Mesendoderm (in vitro differentiated cells): Measurements from ENCODE around the gene G2E3.
"Not testable (repeated sequence)": the region's sequence is repeated elsewhere in the genome, so short reads cannot be mapped to it uniquely, and the experiment has no call there.

ENCODE experiments used
- DNase-seq: peaks from one replicate; pipeline ENCODE4 v3.0.0; 2013
- H2AK5ac ChIP-seq: 2 replicates; pipeline ENCODE4 v1.6.1; 2013; ENCODE audit warnings: low read length, inconsistent platforms
- H2BK120ac ChIP-seq: 2 replicates; pipeline ENCODE4 v1.6.1; 2013; ENCODE audit warnings: low read depth, mild to moderate bottlenecking, low read length, moderate library complexity, mixed read lengths
- H2BK15ac ChIP-seq: replicated peaks from 2 replicates; pipeline ENCODE4 v1.6.1; 2013; ENCODE audit warnings: low read depth, mild to moderate bottlenecking, moderate library complexity
- H2BK5ac ChIP-seq: 2 replicates; pipeline ENCODE4 v1.6.1; 2013; ENCODE audit warnings: low read length, inconsistent platforms
- H3K18ac ChIP-seq: 2 replicates; pipeline ENCODE4 v1.6.1; 2013; ENCODE audit warnings: mild to moderate bottlenecking, low read length, mixed read lengths
- H3K23ac ChIP-seq: one replicate; pipeline ENCODE4 v1.6.1; 2013; ENCODE audit warnings: low read length
- H3K27ac ChIP-seq: 2 replicates; pipeline ENCODE4 v1.5.1; 2013; ENCODE audit warnings: low read depth, mild to moderate bottlenecking, inconsistent platforms, low read length, moderate library complexity
- H3K27me3 ChIP-seq: 2 replicates; pipeline ENCODE4 v1.6.1; 2013; ENCODE audit warnings: low read length, control low read depth, mild to moderate bottlenecking, inconsistent platforms; ENCODE audit not compliant: insufficient read depth, poor library complexity
- H3K36me3 ChIP-seq: 2 replicates; pipeline ENCODE4 v1.6.1; 2013; ENCODE audit warnings: low read length, inconsistent platforms; ENCODE audit not compliant: control insufficient read depth, insufficient read depth
- H3K4ac ChIP-seq: one replicate; pipeline ENCODE4 v1.6.1; 2013; ENCODE audit warnings: low read depth, mild to moderate bottlenecking, low read length, moderate library complexity
- H3K4me1 ChIP-seq: 2 replicates; pipeline ENCODE4 v1.6.1; 2013; ENCODE audit warnings: low read depth, low read length, inconsistent platforms; ENCODE audit not compliant: control insufficient read depth
- H3K4me2 ChIP-seq: 2 replicates; pipeline ENCODE4 v1.6.1; 2013; ENCODE audit warnings: low read length
- H3K4me3 ChIP-seq: 2 replicates; pipeline ENCODE4 v1.5.1; 2013; ENCODE audit warnings: mild to moderate bottlenecking, low read length
- H3K56ac ChIP-seq: one replicate; pipeline ENCODE4 v1.6.1; 2013; ENCODE audit warnings: low read length
- H3K79me1 ChIP-seq: 2 replicates; pipeline ENCODE4 v1.6.1; 2013; ENCODE audit warnings: low read length, inconsistent platforms
- H3K79me2 ChIP-seq: 2 replicates; pipeline ENCODE4 v1.6.1; 2013; ENCODE audit warnings: mild to moderate bottlenecking, low read length; ENCODE audit not compliant: control insufficient read depth, insufficient read depth
- H3K9ac ChIP-seq: 2 replicates; pipeline ENCODE4 v1.6.1; 2013; ENCODE audit warnings: low read length, inconsistent platforms
- H4K5ac ChIP-seq: one replicate; pipeline ENCODE4 v1.6.1; 2013; ENCODE audit warnings: low read length
- H4K8ac ChIP-seq: one replicate; pipeline ENCODE4 v1.6.1; 2013; ENCODE audit warnings: low read depth, mild to moderate bottlenecking, control low read depth, low read length, moderate library complexity
- WGBS: extraction: QIAGEN DNeasy Blood & Tissue Kit; methylation state at CpG from one replicate; pipeline ENCODE4 v1.1.7; 2013; ENCODE audit warnings: low lambda C conversion rate, missing lambda C conversion rate; ENCODE audit not compliant: insufficient coverage; ENCODE audit errors: extremely low coverage; 5-methylcytosine and 5-hydroxymethylcytosine counted together

Gene G2E3

DNA sequence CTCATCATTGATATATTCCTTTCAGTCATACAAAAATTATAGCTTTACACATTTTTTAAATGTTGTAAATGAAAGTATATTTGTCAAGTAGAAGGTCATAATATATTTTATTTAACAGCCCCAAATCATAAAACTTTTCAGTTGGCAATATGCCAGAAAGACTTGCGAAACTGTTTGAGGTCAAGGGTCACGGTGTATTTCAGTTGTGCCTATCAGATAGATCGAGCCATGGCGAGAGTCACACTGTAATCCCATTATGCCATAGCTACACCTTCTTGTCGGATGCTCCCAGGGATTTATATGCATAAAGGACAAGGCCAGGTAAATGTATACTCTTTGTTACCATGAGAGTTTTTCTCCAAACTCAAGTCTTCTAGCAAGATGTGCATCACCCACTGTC is 26.7 kb upstream of the G2E3 start:
- no peak overlapping the region for H3K27ac ChIP-seq
- H3K9ac ChIP-seq = no peak overlapping the region
- H4K8ac ChIP-seq = no peak overlapping the region
- no peaks in the 10 kb centered on the region for H3K36me3 ChIP-seq
- no peak overlapping the region for H4K5ac ChIP-seq
- DNase-seq = no peak
- no peak overlapping the region for H3K56ac ChIP-seq
- no peak overlapping the region for H3K23ac ChIP-seq
- H2BK15ac ChIP-seq = no peak overlapping the region
- no peaks in the 10 kb centered on the region for H3K79me1 ChIP-seq
- no peak overlapping the region for H2BK120ac ChIP-seq
- no peaks in the 10 kb centered on the region for H3K79me2 ChIP-seq
- no peak overlapping the region for H3K4ac ChIP-seq
- no peak overlapping the region for H3K4me3 ChIP-seq
- H2AK5ac ChIP-seq = no peak overlapping the region
- H2BK5ac ChIP-seq = no peak overlapping the region
- no peak overlapping the region for H3K18ac ChIP-seq
- H3K27me3 ChIP-seq = no peaks in the 10 kb centered on the region
- H3K4me2 ChIP-seq = no peak overlapping the region
- no peaks in the 10 kb centered on the region for H3K4me1 ChIP-seq
- no CpG with 5 or more reads among the region's 5 CpGs for WGBS

DNA sequence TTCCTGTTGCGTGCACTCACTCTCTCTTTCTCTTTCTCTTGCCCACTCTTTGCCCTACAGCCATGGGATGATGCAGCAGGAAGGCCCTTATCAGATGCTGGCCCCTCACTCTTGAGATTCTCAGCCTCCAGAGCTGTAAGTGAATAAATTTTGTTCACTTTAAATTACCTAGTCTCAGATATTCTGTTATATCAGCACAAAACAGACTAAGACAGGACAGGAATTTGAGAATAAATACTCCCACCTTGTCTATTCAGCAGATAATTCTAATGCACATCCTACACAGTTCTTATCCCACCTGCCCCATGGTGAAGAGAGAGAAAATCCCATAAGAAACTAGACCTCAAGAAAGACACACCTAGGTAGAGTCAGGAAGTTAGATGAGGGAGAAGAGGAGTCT is 25.8 kb upstream of the G2E3 start:
- no peak for DNase-seq
- H4K5ac ChIP-seq = no peak overlapping the region
- no peak overlapping the region for H3K27ac ChIP-seq
- no peak overlapping the region for H2BK120ac ChIP-seq
- no peak overlapping the region for H3K4me2 ChIP-seq
- no peak overlapping the region for H2AK5ac ChIP-seq
- H3K27me3 ChIP-seq = no peaks in the 10 kb centered on the region
- no peak overlapping the region for H3K23ac ChIP-seq
- H3K9ac ChIP-seq = no peak overlapping the region
- H3K36me3 ChIP-seq = no peaks in the 10 kb centered on the region
- no peaks in the 10 kb centered on the region for H3K79me1 ChIP-seq
- H2BK15ac ChIP-seq = no peak overlapping the region
- no peaks in the 10 kb centered on the region for H3K4me1 ChIP-seq
- no peak overlapping the region for H3K18ac ChIP-seq
- H3K4me3 ChIP-seq = no peak overlapping the region
- H3K79me2 ChIP-seq = no peaks in the 10 kb centered on the region
- no peak overlapping the region for H3K4ac ChIP-seq
- H2BK5ac ChIP-seq = no peak overlapping the region
- H4K8ac ChIP-seq = no peak overlapping the region
- no peak overlapping the region for H3K56ac ChIP-seq
- WGBS = no CpG with 5 or more reads among the region's 1 CpG

DNA sequence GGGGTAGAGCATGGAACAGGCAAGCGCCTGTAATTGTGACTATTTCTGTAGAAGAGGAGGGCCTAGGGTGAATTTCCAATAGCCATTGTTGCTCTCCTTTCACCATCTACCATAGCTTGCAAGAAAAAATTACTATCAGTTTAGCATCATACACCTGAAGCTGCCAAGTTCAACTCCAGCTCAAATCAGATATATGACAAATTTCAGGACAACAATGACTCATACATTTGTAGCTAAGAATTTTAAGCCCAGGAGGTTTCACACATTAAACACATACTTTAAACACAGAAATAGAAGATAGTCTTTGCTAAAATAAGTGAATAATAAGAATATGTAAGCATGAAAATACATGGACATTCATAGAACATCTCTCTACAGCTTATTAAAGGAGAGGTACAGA is 17.6 kb upstream of the G2E3 start:
- no peak overlapping the region for H4K8ac ChIP-seq

DNA sequence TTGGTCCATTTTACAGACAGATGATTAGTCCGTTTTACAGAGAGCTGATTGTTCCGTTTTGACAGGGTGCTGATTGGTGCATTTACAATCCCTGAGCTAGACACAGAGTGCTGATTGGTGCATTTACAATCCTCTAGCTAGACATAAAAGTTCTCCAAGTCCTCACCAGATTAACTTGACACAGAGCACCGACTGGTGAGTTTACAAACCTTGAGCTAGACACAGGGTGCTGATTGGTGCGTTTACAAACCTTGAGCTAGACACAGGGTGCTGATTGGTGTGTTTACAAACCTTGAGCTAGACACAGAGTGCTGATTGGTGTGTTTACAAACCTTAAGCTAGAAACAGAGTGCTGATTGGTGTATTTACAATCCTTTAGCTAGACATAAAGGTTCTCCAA is 12.2 kb upstream of the G2E3 start:
- H3K18ac ChIP-seq, H3K56ac ChIP-seq, H3K4me1 ChIP-seq, H4K8ac ChIP-seq, H3K9ac ChIP-seq, H2BK5ac ChIP-seq, H3K23ac ChIP-seq, H3K36me3 ChIP-seq, H3K4me3 ChIP-seq, DNase-seq, H4K5ac ChIP-seq, H2BK15ac ChIP-seq, H3K79me1 ChIP-seq, H3K27me3 ChIP-seq, H3K27ac ChIP-seq, H2BK120ac ChIP-seq, H3K4ac ChIP-seq, H3K79me2 ChIP-seq, H3K4me2 ChIP-seq, H2AK5ac ChIP-seq: not testable (repeated sequence)
- WGBS = no CpG with 5 or more reads among the region's 4 CpGs

More for the DNA sequence above, 17.6 kb upstream of the G2E3 start:
- no peak overlapping the region for H2BK15ac ChIP-seq
- H3K79me1 ChIP-seq = no peaks in the 10 kb centered on the region
- H3K4ac ChIP-seq = no peak overlapping the region
- no peak overlapping the region for H2BK120ac ChIP-seq
- H3K9ac ChIP-seq = no peak overlapping the region
- no peak overlapping the region for H2BK5ac ChIP-seq
- no peak overlapping the region for H3K4me2 ChIP-seq
- no peak overlapping the region for H3K4me3 ChIP-seq
- no peak overlapping the region for H3K27ac ChIP-seq
- no CpG with 5 or more reads among the region's 1 CpG for WGBS
- no peak overlapping the region for H3K18ac ChIP-seq
- no peaks in the 10 kb centered on the region for H3K79me2 ChIP-seq
- H2AK5ac ChIP-seq = no peak overlapping the region
- H3K4me1 ChIP-seq = no peaks in the 10 kb centered on the region
- DNase-seq = no peak
- H3K23ac ChIP-seq = no peak overlapping the region
- H3K27me3 ChIP-seq = no peaks in the 10 kb centered on the region
- H3K36me3 ChIP-seq = no peaks in the 10 kb centered on the region
- H4K5ac ChIP-seq = no peak overlapping the region
- no peak overlapping the region for H3K56ac ChIP-seq

DNA sequence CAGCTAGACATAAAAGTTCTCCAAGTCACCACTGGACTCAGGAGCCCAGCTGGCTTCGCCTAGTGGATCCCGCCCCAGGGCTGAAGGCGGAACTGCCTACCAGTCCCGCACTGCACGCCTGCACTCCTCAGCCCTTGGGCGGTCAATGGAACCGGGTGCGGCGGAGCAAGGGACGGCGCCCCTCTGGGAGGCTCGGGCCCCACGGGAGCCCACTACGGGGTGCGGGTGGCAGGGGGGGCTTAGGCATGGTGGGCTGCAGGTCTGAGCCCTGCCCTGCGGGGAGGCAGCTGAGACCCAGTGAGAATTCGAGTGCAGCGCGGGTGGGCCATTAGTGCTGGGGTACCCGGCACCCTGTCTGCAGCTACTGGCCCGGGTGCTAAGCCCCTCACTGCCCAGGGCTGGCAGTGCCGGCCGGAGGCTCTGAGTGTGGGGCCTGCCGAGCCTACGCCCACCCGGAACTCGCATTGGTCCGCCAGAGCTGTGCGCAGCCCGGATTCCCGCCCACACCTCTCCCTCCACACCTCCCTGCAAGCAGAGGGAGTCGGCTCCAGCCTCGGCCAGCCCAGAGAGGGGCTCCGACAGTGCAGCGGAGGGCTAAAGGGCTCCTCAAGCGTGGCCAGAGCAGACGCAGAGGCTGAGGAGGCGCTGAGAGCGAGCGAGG is 11.4 kb upstream of the G2E3 start:
- Histone ChIP-seq H3K27ac (no peak overlapping the region), H3K56ac (no peak overlapping the region), H4K5ac (no peak overlapping the region), H2BK120ac (no peak overlapping the region), H3K9ac (no peak overlapping the region), H3K79me1 (no peaks in the 10 kb centered on the region), H3K4me2 (no peak overlapping the region), H3K18ac (no peak overlapping the region), H3K27me3 (no peaks in the 10 kb centered on the region), H4K8ac (no peak overlapping the region), H3K23ac (no peak overlapping the region), H3K4me1 (no peaks in the 10 kb centered on the region), H2BK15ac (no peak overlapping the region), H3K36me3 (no peaks in the 10 kb centered on the region), H3K4ac (no peak overlapping the region), H2BK5ac (no peak overlapping the region), H3K4me3 (no peak overlapping the region), H3K79me2 (no peaks in the 10 kb centered on the region), H2AK5ac (no peak overlapping the region)
- DNase-seq = no peak
- WGBS = no CpG with 5 or more reads among the region's 40 CpGs

DNA sequence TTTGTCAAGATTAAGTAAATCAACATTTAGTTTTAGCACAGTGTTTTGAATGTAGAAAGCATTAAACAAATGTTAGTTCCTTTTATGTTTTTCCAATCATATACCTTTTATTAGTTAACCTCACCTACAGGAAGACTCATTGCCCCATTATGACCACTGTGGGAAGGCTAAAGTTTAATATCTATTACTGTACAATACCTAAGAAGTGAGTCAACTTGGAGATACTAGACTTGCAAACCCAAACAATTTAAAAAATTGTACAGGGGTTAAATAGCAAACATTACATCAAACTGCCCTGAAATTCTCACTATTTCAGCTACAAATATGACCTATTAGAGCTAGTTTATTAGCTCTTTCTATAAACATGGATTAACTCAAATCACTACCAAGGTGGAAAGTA is 8.6 kb upstream of the G2E3 start:
- Histone ChIP-seq H3K56ac (no peak overlapping the region), H3K27ac (no peak overlapping the region), H2BK120ac (no peak overlapping the region), H2BK15ac (no peak overlapping the region), H3K4ac (no peak overlapping the region), H3K79me2 (no peaks in the 10 kb centered on the region), H4K5ac (no peak overlapping the region), H3K4me2 (no peak overlapping the region), H2BK5ac (no peak overlapping the region), H3K18ac (no peak overlapping the region), H3K36me3 (no peaks in the 10 kb centered on the region), H3K4me3 (no peak overlapping the region), H3K9ac (no peak overlapping the region), H3K79me1 (no peaks in the 10 kb centered on the region), H2AK5ac (no peak overlapping the region), H3K4me1 (no peaks in the 10 kb centered on the region), H3K23ac (no peak overlapping the region), H3K27me3 (no peaks in the 10 kb centered on the region), H4K8ac (no peak overlapping the region)
- no peak for DNase-seq
